ENCODE results near the gene TLN1.

Gene TLN1

DNA sequence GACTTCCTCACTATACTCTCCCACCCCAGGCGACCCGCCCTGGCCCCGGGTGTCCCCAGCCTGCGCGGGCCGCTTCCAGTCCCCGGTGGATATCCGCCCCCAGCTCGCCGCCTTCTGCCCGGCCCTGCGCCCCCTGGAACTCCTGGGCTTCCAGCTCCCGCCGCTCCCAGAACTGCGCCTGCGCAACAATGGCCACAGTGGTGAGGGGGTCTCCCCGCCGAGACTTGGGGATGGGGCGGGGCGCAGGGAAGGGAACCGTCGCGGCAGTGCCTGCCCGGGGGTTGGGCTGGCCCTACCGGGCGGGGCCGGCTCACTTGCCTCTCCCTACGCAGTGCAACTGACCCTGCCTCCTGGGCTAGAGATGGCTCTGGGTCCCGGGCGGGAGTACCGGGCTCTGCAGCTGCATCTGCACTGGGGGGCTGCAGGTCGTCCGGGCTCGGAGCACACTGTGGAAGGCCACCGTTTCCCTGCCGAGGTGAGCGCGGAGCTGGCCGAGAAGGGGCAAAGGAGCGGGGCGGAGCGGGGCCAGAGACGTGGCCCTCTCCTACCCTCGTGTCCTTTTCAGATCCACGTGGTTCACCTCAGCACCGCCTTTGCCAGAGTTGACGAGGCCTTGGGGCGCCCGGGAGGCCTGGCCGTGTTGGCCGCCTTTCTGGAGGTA lies 56.1 kb downstream of the TLN1 start:
- H3K4me2 ChIP-seq (ENCODE audit: low read length) = no peak overlapping the region
- H3K4me3 ChIP-seq (ENCODE audit: low read length) = no peak overlapping the region
- no peaks in the 10 kb centered on the region for H4K20me1 ChIP-seq (ENCODE audit: control insufficient read depth, insufficient read depth, low read depth, low read length)

DNA sequence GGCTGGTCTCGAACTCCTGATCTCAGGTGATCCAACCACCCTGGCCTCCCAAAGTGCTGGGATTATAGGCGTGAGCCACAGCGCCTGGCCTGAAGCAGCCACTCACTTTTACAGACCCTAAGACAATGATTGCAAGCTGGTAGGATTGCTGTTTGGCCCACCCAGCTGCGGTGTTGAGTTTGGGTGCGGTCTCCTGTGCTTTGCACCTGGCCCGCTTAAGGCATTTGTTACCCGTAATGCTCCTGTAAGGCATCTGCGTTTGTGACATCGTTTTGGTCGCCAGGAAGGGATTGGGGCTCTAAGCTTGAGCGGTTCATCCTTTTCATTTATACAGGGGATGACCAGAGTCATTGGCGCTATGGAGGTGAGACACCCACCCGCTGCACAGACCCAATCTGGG lies 56.8 kb downstream of the TLN1 start:
- Histone ChIP-seq H3K4me1 (ENCODE audit: control insufficient read depth, low read length) (peaks cover 6% of the 10 kb centered on the region), H3K9me2 (replicated peaks; ENCODE audit: control insufficient read depth, low read length) (no peaks in the 10 kb centered on the region), H3K36me3 (ENCODE audit: control insufficient read depth, low read length) (no peaks in the 10 kb centered on the region), H3K9me3 (ENCODE audit: control insufficient read depth, insufficient read depth, low read length) (no peaks in the 10 kb centered on the region), H3F3A (ENCODE audit: control insufficient read depth, insufficient read depth) (no peaks in the 10 kb centered on the region), H3K79me2 (ENCODE audit: control insufficient read depth, low read length) (no peaks in the 10 kb centered on the region), H3K4me3 (ENCODE audit: low read length) (no peak overlapping the region), H3K27me3 (ENCODE audit: control insufficient read depth, low read length) (peaks cover 6% of the 10 kb centered on the region; the same call in 1 of the 2 replicates), H3K27ac (ENCODE audit: low read depth, low read length) (no peak overlapping the region), H4K20me1 (ENCODE audit: control insufficient read depth, insufficient read depth, low read depth, low read length) (no peaks in the 10 kb centered on the region), H3K4me2 (ENCODE audit: low read length) (no peak overlapping the region)
- TF ChIP-seq EZH2phosphoT487 (IDR thresholded peaks at IDR 0.05; ENCODE audit: borderline replicate concordance, low read length) = no peak
- TF ChIP-seq, protein P1, sequence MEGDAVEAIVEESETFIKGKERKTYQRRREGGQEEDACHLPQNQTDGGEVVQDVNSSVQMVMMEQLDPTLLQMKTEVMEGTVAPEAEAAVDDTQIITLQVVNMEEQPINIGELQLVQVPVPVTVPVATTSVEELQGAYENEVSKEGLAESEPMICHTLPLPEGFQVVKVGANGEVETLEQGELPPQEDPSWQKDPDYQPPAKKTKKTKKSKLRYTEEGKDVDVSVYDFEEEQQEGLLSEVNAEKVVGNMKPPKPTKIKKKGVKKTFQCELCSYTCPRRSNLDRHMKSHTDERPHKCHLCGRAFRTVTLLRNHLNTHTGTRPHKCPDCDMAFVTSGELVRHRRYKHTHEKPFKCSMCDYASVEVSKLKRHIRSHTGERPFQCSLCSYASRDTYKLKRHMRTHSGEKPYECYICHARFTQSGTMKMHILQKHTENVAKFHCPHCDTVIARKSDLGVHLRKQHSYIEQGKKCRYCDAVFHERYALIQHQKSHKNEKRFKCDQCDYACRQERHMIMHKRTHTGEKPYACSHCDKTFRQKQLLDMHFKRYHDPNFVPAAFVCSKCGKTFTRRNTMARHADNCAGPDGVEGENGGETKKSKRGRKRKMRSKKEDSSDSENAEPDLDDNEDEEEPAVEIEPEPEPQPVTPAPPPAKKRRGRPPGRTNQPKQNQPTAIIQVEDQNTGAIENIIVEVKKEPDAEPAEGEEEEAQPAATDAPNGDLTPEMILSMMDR (IDR thresholded peaks at IDR 0.05; ENCODE audit: low read depth, low read length, poor library complexity, severe bottlenecking) = no peak

More for the DNA sequence above, 56.1 kb downstream of the TLN1 start:
- no peak for TF ChIP-seq EZH2phosphoT487 (IDR thresholded peaks at IDR 0.05; ENCODE audit: borderline replicate concordance, low read length)
- TF ChIP-seq, protein P1 (IDR thresholded peaks at IDR 0.05; ENCODE audit: low read depth, low read length, poor library complexity, severe bottlenecking) = no peak
- no peaks in the 10 kb centered on the region for H3F3A ChIP-seq (ENCODE audit: control insufficient read depth, insufficient read depth)
- no peaks in the 10 kb centered on the region for H3K36me3 ChIP-seq (ENCODE audit: control insufficient read depth, low read length)
- H3K4me1 ChIP-seq (ENCODE audit: control insufficient read depth, low read length) = peaks cover 12% of the 10 kb centered on the region
- no peaks in the 10 kb centered on the region for H3K9me3 ChIP-seq (ENCODE audit: control insufficient read depth, insufficient read depth, low read length)
- peaks cover 6% of the 10 kb centered on the region; the same call in 1 of the 2 replicates for H3K27me3 ChIP-seq (ENCODE audit: control insufficient read depth, low read length)
- no peak overlapping the region for H3K27ac ChIP-seq (ENCODE audit: low read depth, low read length)
- H3K9me2 ChIP-seq (replicated peaks; ENCODE audit: control insufficient read depth, low read length) = no peaks in the 10 kb centered on the region
- H3K79me2 ChIP-seq (ENCODE audit: control insufficient read depth, low read length) = no peaks in the 10 kb centered on the region

GRCh38 chr9:35674025-35674361 lies 58.0 kb downstream of the TLN1 start:
- Histone ChIP-seq H3K4me1 (ENCODE audit: control insufficient read depth, low read length) (no peaks in the 10 kb centered on the region), H3K4me2 (ENCODE audit: low read length) (no peak overlapping the region), H4K20me1 (ENCODE audit: control insufficient read depth, insufficient read depth, low read depth, low read length) (no peaks in the 10 kb centered on the region), H3K27me3 (ENCODE audit: control insufficient read depth, low read length) (peaks cover 6% of the 10 kb centered on the region; the same call in 1 of the 2 replicates), H3F3A (ENCODE audit: control insufficient read depth, insufficient read depth) (no peaks in the 10 kb centered on the region), H3K9me3 (ENCODE audit: control insufficient read depth, insufficient read depth, low read length) (no peaks in the 10 kb centered on the region), H3K27ac (ENCODE audit: low read depth, low read length) (no peak overlapping the region), H3K4me3 (ENCODE audit: low read length) (no peak overlapping the region), H3K79me2 (ENCODE audit: control insufficient read depth, low read length) (no peaks in the 10 kb centered on the region), H3K9me2 (replicated peaks; ENCODE audit: control insufficient read depth, low read length) (no peaks in the 10 kb centered on the region), H3K36me3 (ENCODE audit: control insufficient read depth, low read length) (no peaks in the 10 kb centered on the region)
- TF ChIP-seq EZH2phosphoT487 (IDR thresholded peaks at IDR 0.05; ENCODE audit: borderline replicate concordance, low read length) = no peak
- TF ChIP-seq, protein P1 (IDR thresholded peaks at IDR 0.05; ENCODE audit: low read depth, low read length, poor library complexity, severe bottlenecking) = no peak

Measured in DOHH2 (cell line).